ENCODE results near the gene HMGN2.

- TF ChIP-seq CTCF (IDR thresholded peaks at IDR 0.05; ENCODE audit: borderline replicate concordance, extremely low read depth, low read length, poor library complexity, severe bottlenecking), result no peak
- no peak for TF ChIP-seq EZH2 (IDR thresholded peaks at IDR 0.05; ENCODE audit: borderline replicate concordance, low read depth, low read length, severe bottlenecking)
These were observed 17.9 kb downstream of the HMGN2 start for GRCh38 chr1:26490155-26490554.

All from DND-41 (cell line).